WTC11 (cell line): ENCODE measurements around the gene KCNE2. TPM values are rescaled to one million over a fixed set of nuclear protein-coding genes. Genes with fewer than 3 reads are reported as not detected.

Experiments
- total RNA-seq: library from RNA; stranded (reverse); gene quantifications from 3 replicates; pipeline ENCODE4 v1.2.3, GENCODE V29; 2021

KCNE2 gene
- total RNA-seq, 1 experiment from 2014 or later, result 0.44 TPM

Other genes with a start within 250 kb of the KCNE2 start
- 1.4 to 17.3 TPM (median 2.8 TPM) in 3 replicates for gene SMIM11, start 11.5 kb downstream of the KCNE2 start, total RNA-seq
- not detected in 3 replicates for gene SMIM34, start 59.9 kb downstream of the KCNE2 start, total RNA-seq
- 0.16 to 0.37 TPM (median 0.37 TPM) in 3 replicates for gene KCNE1, start 148.2 kb downstream of the KCNE2 start, total RNA-seq